NT2/D1 (cell line): ENCODE results near the gene YEATS4.

Experiments
- YY1 ChIP-seq: IDR thresholded peaks from 2 replicates; pipeline ENCODE4 v1.6.1; 2011; ENCODE audit not compliant: insufficient read length, insufficient read depth
- ZNF274 ChIP-seq: IDR thresholded peaks from 2 replicates; pipeline ENCODE4 v1.6.1; 2011; ENCODE audit warnings: mild to moderate bottlenecking, low read depth, low read length

DNA sequence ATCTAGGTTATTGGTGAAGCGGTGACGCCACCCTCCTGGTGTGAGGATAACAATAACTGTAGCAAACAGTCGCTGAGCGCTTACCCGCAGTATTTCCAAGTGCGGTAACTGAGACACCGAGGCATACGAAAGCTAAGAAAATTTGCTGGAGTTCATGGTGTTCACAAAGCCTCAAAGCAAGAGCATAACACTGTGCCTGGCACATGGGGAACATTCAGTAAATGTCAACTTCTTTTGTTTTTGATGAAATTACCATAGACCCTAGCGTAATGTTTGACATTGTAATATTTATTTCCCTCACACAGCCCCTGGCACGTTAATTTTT lies 767 bp downstream of the YEATS4 start:
- TF ChIP-seq ZNF274 (no peak), YY1 (no peak)
